ENCODE data around the gene ZNF431.
"Not testable (repeated sequence)": the region's sequence is repeated elsewhere in the genome, so short reads cannot be mapped to it uniquely, and the experiment has no call there.

Gene ZNF431

GRCh38 chr19:21141787-21142464, at the start of gene ZNF431:
Gene ZNF431, plus strand, starts transcription at chr19:21142040. Its CDS starts 144 bp downstream, at chr19:21142184.
- in situ Hi-C loops (cut with MboI; ENCODE audit: low sequenced_read_pairs), result no loop called here

GRCh38 chr19:21092109-21092508, 49.7 kb upstream of the ZNF431 start:
- in situ Hi-C loops (cut with MboI; ENCODE audit: low sequenced_read_pairs), result no loop called here

- in situ Hi-C loops (cut with MboI; ENCODE audit: low sequenced_read_pairs), result no loop called here
Measured at GRCh38 chr19:21094347-21095025, 47.4 kb upstream of the ZNF431 start.

GRCh38 chr19:21098291-21098690, 43.5 kb upstream of the ZNF431 start:
- in situ Hi-C loops (cut with MboI; ENCODE audit: low sequenced_read_pairs), result no loop called here

- in situ Hi-C loops (cut with MboI; ENCODE audit: low sequenced_read_pairs), result no loop called here
Measured at GRCh38 chr19:21101521-21102242, 40.2 kb upstream of the ZNF431 start.

GRCh38 chr19:21109116-21109515, 32.7 kb upstream of the ZNF431 start:
- in situ Hi-C loops (cut with MboI; ENCODE audit: low sequenced_read_pairs), result no loop called here

- in situ Hi-C loops (cut with MboI; ENCODE audit: low sequenced_read_pairs), result no loop called here
Measured at GRCh38 chr19:21110183-21110582, 31.7 kb upstream of the ZNF431 start.

- in situ Hi-C loops (cut with MboI; ENCODE audit: low sequenced_read_pairs), result no loop called here
Measured at GRCh38 chr19:21115430-21115829, 26.4 kb upstream of the ZNF431 start.

- in situ Hi-C loops (cut with MboI; ENCODE audit: low sequenced_read_pairs), result no loop called here
Measured at GRCh38 chr19:21117041-21117907, 24.6 kb upstream of the ZNF431 start.

GRCh38 chr19:21126078-21126477, 15.8 kb upstream of the ZNF431 start:
- in situ Hi-C loops (cut with MboI; ENCODE audit: low sequenced_read_pairs), result no loop called here

GRCh38 chr19:21127001-21127400, 14.8 kb upstream of the ZNF431 start:
- in situ Hi-C loops (cut with MboI; ENCODE audit: low sequenced_read_pairs), result no loop called here

GRCh38 chr19:21127898-21128297, 13.9 kb upstream of the ZNF431 start:
- in situ Hi-C loops (cut with MboI; ENCODE audit: low sequenced_read_pairs), result no loop called here

- in situ Hi-C loops (cut with MboI; ENCODE audit: low sequenced_read_pairs), result no loop called here
Measured at GRCh38 chr19:21128901-21129698, 12.7 kb upstream of the ZNF431 start.

GRCh38 chr19:21130097-21130775, 11.6 kb upstream of the ZNF431 start:
- in situ Hi-C loops (cut with MboI; ENCODE audit: low sequenced_read_pairs), result no loop called here

GRCh38 chr19:21133633-21134032, 8.2 kb upstream of the ZNF431 start:
- in situ Hi-C loops (cut with MboI; ENCODE audit: low sequenced_read_pairs), result no loop called here

GRCh38 chr19:21134934-21135366, 6.9 kb upstream of the ZNF431 start:
- in situ Hi-C loops (cut with MboI; ENCODE audit: low sequenced_read_pairs), result no loop called here

GRCh38 chr19:21135433-21135832, 6.4 kb upstream of the ZNF431 start:
- in situ Hi-C loops (cut with MboI; ENCODE audit: low sequenced_read_pairs), result no loop called here

GRCh38 chr19:21138130-21138529, 3.7 kb upstream of the ZNF431 start:
- in situ Hi-C loops (cut with MboI; ENCODE audit: low sequenced_read_pairs), result no loop called here

- in situ Hi-C loops (cut with MboI; ENCODE audit: low sequenced_read_pairs), result not testable (repeated sequence)
Measured at GRCh38 chr19:21141006-21141405, 834 bp upstream of the ZNF431 start.

- in situ Hi-C loops (cut with MboI; ENCODE audit: low sequenced_read_pairs), result no loop called here
Measured at GRCh38 chr19:21143428-21143827, 1.6 kb downstream of the ZNF431 start.
